ENCODE measurements around the gene SLC27A2.

Gene SLC27A2

GRCh38 chr15:50225938-50226337 lies 43.9 kb downstream of the SLC27A2 start:
- TF ChIP-seq SIN3A (IDR thresholded peaks at IDR 0.05; ENCODE audit: borderline replicate concordance, insufficient read depth, low read length) (no peak), FOXP2 (optimal IDR thresholded peaks at IDR 0.05; ENCODE audit: borderline replicate concordance, extremely low read depth, extremely low read length, insufficient read depth) (no peak), REST (IDR thresholded peaks at IDR 0.05; ENCODE audit: insufficient read depth in 1 of 2, low read depth in 2 of 2, low read length in 2 of 2) (no peak), POLR2AphosphoS5 (IDR thresholded peaks at IDR 0.05; ENCODE audit: low read depth, low read length) (no peak), TAF1 (IDR thresholded peaks at IDR 0.05; ENCODE audit: borderline replicate concordance, insufficient read depth, low read length) (no peak)

GRCh38 chr15:50227076-50227475 lies 45.1 kb downstream of the SLC27A2 start:
- no peak for TF ChIP-seq TAF1 (IDR thresholded peaks at IDR 0.05; ENCODE audit: borderline replicate concordance, insufficient read depth, low read length)

- TF ChIP-seq SIN3A (IDR thresholded peaks at IDR 0.05; ENCODE audit: borderline replicate concordance, insufficient read depth, low read length) (no peak), FOXP2 (optimal IDR thresholded peaks at IDR 0.05; ENCODE audit: borderline replicate concordance, extremely low read depth, extremely low read length, insufficient read depth) (no peak), POLR2AphosphoS5 (IDR thresholded peaks at IDR 0.05; ENCODE audit: low read depth, low read length) (no peak), REST (IDR thresholded peaks at IDR 0.05; ENCODE audit: insufficient read depth in 1 of 2, low read depth in 2 of 2, low read length in 2 of 2) (no peak), TAF1 (IDR thresholded peaks at IDR 0.05; ENCODE audit: borderline replicate concordance, insufficient read depth, low read length) (no peak)
Measured at GRCh38 chr15:50228866-50229265, 46.9 kb downstream of the SLC27A2 start.

GRCh38 chr15:50229336-50229735 lies 47.3 kb downstream of the SLC27A2 start:
- TF ChIP-seq TAF1 (IDR thresholded peaks at IDR 0.05; ENCODE audit: borderline replicate concordance, insufficient read depth, low read length) = no peak
- TF ChIP-seq SIN3A (IDR thresholded peaks at IDR 0.05; ENCODE audit: borderline replicate concordance, insufficient read depth, low read length) = no peak
- TF ChIP-seq REST (IDR thresholded peaks at IDR 0.05; ENCODE audit: insufficient read depth in 1 of 2, low read depth in 2 of 2, low read length in 2 of 2) = no peak
- TF ChIP-seq FOXP2 (optimal IDR thresholded peaks at IDR 0.05; ENCODE audit: borderline replicate concordance, extremely low read depth, extremely low read length, insufficient read depth) = no peak
- TF ChIP-seq POLR2AphosphoS5 (IDR thresholded peaks at IDR 0.05; ENCODE audit: low read depth, low read length) = no peak

- no peak for TF ChIP-seq SIN3A (IDR thresholded peaks at IDR 0.05; ENCODE audit: borderline replicate concordance, insufficient read depth, low read length)
Measured at GRCh38 chr15:50231761-50232160, 49.8 kb downstream of the SLC27A2 start.

GRCh38 chr15:50232791-50233190 lies 50.8 kb downstream of the SLC27A2 start:
- TF ChIP-seq POLR2AphosphoS5 (IDR thresholded peaks at IDR 0.05; ENCODE audit: low read depth, low read length) = no peak
- TF ChIP-seq REST (IDR thresholded peaks at IDR 0.05; ENCODE audit: insufficient read depth in 1 of 2, low read depth in 2 of 2, low read length in 2 of 2) = no peak
- no peak for TF ChIP-seq TAF1 (IDR thresholded peaks at IDR 0.05; ENCODE audit: borderline replicate concordance, insufficient read depth, low read length)
- TF ChIP-seq SIN3A (IDR thresholded peaks at IDR 0.05; ENCODE audit: borderline replicate concordance, insufficient read depth, low read length) = no peak
- no peak for TF ChIP-seq FOXP2 (optimal IDR thresholded peaks at IDR 0.05; ENCODE audit: borderline replicate concordance, extremely low read depth, extremely low read length, insufficient read depth)
